GM18870 (cell line): ENCODE data around the gene REXO5.

Experiments used
- ATAC-seq: cut with Tn5 transposase; IDR thresholded peaks from one replicate; pipeline ENCODE4 v1.9.1; 2021; ENCODE audit warnings: moderate library complexity; ENCODE audit not compliant: unreplicated experiment

The REXO5 gene

GRCh38 chr16:20871258-20871657 is 64.9 kb downstream of the REXO5 start:
- no peak for ATAC-seq

GRCh38 chr16:20871941-20872815 is 65.9 kb downstream of the REXO5 start:
- ATAC-seq: no peak

GRCh38 chr16:20873331-20873730 is 67.0 kb downstream of the REXO5 start:
- ATAC-seq: no peak

DNA sequence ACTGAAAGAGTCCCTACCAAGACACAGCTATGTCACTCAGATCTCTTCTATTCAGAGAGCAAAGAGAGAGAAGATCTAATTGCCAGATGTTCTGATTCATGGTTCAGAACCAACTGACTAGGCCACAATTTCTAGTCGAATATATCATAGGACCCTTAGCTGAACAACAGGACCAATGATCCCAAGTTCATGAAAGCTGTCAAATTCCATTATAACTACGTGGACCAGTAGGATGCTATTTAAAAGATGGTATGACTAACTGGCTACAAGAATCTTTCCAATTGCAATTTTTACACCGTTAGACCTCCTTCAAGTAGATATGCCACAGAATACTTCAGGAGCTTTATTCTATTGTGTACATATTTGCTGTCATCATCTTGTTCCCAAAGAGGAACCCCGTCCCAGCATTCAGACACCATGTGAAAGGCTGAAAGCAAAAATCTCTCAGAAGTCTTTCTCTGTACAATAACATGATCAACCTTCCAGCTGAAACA is 67.8 kb downstream of the REXO5 start:
- no peak for ATAC-seq

DNA sequence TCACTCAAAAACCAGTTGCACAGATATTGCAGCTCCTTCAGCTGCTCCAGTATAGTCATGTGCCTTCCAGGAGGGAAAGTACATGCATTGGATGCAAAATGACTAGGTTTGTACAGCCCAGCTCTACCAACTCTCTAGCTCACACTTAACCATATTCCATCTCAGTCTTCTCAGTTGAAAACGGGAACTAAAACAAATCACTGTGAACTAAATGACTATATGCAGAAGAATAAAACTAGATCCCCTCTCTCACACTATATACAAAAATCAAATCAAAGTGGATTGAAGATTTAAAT is 69.0 kb downstream of the REXO5 start:
- no peak for ATAC-seq

GRCh38 chr16:20878682-20879147 is 72.4 kb downstream of the REXO5 start:
- ATAC-seq: no peak

DNA sequence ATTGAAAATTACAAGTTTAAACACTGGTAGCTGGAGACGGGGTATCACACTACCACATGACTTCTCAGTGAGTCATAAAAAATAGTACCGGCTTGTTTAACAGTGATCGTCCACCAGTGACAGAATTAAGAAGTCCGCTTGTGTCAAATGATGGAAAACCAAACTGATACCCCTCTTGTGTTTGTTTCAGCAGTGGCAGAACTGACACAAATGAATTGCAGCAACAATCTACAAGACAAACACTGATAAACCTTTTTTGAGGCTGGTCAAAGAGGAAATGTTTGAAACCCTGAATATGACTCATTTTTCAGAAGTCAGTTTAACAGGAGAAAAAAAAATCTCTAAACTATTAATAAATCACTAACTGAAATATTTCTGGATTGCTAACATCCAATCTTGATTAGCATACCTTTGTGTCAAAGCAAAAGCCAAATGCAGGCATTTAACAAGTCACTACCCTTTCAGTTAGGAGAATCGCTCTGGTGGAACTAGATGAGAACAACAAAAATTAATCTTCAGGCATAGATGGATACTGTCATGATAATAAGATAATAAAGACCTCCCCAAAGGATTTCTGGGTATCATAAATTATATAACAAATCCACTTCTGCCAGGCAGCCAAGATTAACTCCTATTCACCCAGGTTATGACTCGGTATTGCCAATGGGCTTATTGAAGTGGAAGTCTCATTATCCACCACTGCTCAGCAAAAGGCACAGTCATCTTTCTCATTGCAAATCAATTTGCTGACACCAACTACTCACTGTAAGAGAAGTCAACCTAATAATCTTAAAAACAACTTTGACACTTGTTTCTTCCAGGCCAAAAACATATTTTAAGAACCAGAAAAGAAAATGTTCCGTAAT is 73.1 kb downstream of the REXO5 start:
- no peak for ATAC-seq

DNA sequence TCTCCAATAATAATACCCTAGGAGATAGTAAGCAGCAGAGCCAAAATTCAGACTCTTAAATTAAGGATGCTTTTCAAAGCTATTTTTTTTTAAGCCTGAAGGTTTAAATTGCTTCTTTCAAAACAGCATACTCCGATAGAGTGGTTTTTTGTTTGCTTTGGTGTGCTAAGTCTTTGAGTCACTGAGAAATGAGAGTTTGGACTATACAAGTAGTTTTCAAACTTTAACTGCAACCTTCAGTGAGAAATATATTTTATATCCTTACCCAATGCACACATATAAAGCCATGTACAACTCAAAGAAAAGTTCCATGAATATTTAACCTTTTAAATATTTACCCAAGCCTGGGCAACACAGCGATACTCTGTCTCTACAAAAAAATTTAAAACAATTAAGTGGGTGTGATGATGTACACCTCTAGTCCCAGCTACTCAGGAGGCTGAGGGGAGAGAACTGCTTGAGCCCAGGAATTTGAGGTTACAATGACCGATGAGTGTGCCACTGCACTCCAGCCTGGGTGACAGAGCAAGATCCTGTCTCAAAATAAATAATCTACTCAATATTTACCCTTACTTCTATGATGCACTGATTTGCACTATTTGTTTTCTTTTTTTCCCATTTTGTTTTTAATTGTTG is 74.7 kb downstream of the REXO5 start:
- no peak for ATAC-seq

DNA sequence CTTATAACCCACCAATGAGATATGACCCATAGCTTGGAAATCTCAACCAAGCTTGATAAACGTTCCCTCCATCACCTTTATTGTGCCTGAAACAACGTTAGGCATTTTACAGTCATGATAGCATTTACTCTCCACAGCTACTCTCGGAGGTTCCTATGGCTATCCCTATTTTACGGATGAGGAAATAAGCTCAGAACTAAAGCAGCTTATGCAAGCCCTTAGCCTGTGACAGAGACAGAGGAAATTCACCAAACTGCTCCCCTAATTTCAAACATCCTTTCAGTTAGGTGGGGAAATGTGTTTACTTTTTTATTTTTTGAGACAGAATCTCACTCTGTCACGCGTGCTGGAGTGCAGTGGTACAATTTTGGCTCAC is 75.2 kb downstream of the REXO5 start:
- no peak for ATAC-seq

DNA sequence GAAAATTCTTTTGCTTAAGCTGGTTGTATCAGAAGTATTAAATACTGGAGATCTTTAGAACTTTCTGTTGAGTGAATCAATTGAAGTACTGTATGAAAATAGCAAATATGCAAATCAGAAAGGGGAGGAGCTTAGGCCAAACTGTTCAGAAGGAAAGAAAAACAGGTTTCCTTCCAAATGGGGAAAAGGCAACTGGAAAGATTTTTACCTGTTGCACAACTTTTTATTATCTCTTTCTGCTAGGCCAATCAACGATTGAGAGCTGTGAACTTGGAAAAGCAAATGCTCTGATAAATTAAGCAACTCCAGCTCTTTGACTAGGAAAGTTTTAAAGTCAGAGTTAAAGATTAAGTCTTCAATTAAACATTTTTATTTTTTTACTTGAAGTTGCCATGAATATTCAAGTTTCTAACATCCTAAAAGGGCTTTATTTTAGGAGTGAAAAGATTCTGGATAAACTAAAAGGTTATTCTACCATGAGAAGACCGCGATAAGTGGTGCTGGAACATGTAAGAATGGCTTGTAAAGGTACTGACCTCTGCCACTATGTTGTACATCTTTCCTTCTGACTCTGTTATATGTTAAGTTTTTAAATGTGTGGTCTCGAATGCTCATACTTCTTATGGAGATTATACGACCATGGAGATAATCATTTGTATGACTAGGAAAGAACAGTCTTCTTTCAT is 77.4 kb downstream of the REXO5 start:
- no peak for ATAC-seq

GRCh38 chr16:20884240-20884556 is 77.9 kb downstream of the REXO5 start:
- no peak for ATAC-seq

DNA sequence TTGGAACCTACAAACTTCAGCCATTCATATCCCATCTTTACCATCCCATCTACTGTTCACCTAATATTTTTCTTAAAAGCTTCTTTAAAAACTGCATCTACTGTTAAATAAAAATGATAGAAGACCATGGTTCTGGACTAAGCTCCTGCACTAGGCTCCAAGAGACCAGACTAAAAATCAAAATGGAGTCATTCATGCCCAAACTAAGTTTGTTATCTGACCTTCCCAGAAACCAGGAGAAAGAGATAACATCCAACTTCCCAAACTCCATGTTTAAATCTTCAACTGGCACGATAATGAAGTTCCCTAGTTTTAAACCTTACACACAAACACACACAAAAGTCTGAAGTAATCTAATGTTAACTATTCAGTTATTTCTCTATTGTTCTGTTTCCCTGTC is 80.0 kb downstream of the REXO5 start:
- ATAC-seq: no peak

GRCh38 chr16:20887207-20887606 is 80.9 kb downstream of the REXO5 start:
- no peak for ATAC-seq

DNA sequence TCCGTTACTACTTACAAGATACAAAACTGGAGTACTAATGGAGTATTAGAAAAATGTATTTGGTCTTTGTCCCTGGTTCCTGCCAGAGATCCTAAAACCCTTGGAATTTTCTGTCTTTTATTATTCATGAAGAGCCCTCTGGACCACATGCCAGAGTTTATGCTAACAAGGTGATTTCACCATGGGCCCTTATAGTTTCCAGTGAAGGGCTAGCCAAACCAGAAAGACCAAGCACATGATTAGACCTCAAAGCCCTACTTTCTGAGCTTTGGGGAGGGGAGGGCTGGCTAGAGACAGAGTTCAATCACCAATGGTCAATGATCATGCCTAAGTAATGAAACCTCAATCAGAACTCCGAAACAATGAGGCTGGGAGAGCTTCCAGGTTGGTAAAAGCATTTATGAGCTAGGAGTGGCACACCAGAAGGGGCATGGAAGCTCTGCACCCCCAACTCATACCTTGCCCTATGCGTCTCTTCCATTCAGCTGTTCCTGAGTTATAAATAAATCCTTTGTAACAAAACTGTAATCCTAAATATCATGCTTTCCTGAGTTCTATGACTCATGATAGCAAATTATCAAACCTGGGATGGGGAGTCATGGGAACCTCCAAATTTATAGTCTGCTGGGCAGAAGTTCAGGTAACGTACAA is 83.4 kb downstream of the REXO5 start:
- no peak for ATAC-seq

GRCh38 chr16:20894388-20894787 is 88.1 kb downstream of the REXO5 start:
- ATAC-seq: no peak

- ATAC-seq: no peak
Observed at GRCh38 chr16:20897253-20897897, 91.0 kb downstream of the REXO5 start.

- ATAC-seq: no peak
Observed at GRCh38 chr16:20897922-20898321, 91.6 kb downstream of the REXO5 start.

DNA sequence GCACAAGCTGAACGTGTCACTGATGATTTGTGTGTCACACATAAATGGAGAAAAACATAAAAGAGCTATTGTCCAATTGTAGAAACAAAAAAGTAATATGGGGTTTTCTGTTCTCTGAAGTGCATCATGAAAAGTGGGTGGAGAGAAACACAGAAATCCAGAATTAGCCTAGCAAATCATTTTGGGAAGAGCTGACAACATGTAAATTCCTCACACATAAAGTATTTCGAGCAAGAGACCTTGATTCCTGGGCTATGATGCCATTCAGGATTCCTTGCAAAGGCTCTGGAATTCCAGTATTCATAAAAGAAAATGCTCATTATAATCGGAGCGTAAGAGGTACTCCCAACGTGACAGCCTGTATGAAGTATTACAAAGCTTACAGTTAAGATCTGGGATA is 92.7 kb downstream of the REXO5 start:
- no peak for ATAC-seq
